Measurements from ENCODE around the gene HMGN3. TPM values are rescaled to one million over a fixed set of nuclear protein-coding genes. Genes with fewer than 3 reads are reported as not detected.

HMGN3 gene
- total RNA-seq, 1 experiment from 2014 or later = 183 TPM

DNA sequence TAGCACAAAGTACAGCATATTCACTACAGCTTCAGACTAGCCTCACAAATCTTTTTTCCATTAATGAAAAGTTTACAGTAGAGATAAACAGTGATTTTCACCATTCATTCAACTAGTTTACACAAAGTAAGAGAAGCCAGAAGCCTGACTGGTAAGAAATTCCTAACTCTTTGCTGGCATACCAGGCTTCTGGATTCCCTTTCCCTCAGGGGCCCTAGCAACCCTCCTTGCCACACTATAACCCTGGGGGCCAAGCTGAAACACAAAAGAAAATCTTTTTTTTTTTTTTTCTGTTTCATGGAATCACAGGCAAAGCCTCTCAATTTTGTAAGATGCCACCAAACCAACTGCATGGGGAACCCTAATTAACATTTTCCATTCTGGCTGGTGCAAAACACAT is 28.9 kb upstream of the HMGN3 start:
- peaks cover 0 to 6% of the 10 kb centered on the region in 2 experiments; a peak in 2 of 4 replicates for H3K4me1 Mint-ChIP-seq

More for the DNA sequence above, 28.9 kb upstream of the HMGN3 start:
- TF ChIP-seq, protein P1, sequence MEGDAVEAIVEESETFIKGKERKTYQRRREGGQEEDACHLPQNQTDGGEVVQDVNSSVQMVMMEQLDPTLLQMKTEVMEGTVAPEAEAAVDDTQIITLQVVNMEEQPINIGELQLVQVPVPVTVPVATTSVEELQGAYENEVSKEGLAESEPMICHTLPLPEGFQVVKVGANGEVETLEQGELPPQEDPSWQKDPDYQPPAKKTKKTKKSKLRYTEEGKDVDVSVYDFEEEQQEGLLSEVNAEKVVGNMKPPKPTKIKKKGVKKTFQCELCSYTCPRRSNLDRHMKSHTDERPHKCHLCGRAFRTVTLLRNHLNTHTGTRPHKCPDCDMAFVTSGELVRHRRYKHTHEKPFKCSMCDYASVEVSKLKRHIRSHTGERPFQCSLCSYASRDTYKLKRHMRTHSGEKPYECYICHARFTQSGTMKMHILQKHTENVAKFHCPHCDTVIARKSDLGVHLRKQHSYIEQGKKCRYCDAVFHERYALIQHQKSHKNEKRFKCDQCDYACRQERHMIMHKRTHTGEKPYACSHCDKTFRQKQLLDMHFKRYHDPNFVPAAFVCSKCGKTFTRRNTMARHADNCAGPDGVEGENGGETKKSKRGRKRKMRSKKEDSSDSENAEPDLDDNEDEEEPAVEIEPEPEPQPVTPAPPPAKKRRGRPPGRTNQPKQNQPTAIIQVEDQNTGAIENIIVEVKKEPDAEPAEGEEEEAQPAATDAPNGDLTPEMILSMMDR (conservative IDR thresholded peaks at IDR 0.05) = no peak
- Histone ChIP-seq H3K79me1 (ENCODE audit: insufficient read depth, low read depth, low read length, poor library complexity, severe bottlenecking) (no peaks in the 10 kb centered on the region), H3K9ac (ENCODE audit: extremely low read depth, insufficient read length, low read length) (no peak overlapping the region), H2BK20ac (ENCODE audit: low read depth, low read length, poor library complexity, severe bottlenecking) (no peak overlapping the region), H3K4ac (ENCODE audit: low read depth, low read length) (no peak overlapping the region), H2AFZ (ENCODE audit: low read length) (no peak overlapping the region), H2BK15ac (ENCODE audit: low read depth, low read length) (no peak overlapping the region), H3K56ac (ENCODE audit: insufficient read length, low read depth, low read length) (no peak overlapping the region), H3K4me2 (ENCODE audit: insufficient read depth, insufficient read length, low read length) (no peak overlapping the region), H4K20me1 (ENCODE audit: control insufficient read depth, insufficient read depth, insufficient read length) (no peaks in the 10 kb centered on the region), H2BK12ac (ENCODE audit: insufficient read length, low read depth, low read length) (no peak overlapping the region), H3K4me1 (ENCODE audit: insufficient read depth, low read length) (no peaks in the 10 kb centered on the region), H2BK120ac (ENCODE audit: low read depth, low read length, poor library complexity, severe bottlenecking) (no peak overlapping the region), H3K23ac (ENCODE audit: insufficient read length, low read depth, low read length) (no peak overlapping the region), H2BK5ac (ENCODE audit: insufficient read length, low read length) (no peak overlapping the region), H4K91ac (ENCODE audit: insufficient read length, low read depth, low read length) (no peak overlapping the region), H4K8ac (replicated peaks; ENCODE audit: insufficient read length, low read depth, low read length) (no peak overlapping the region), H3K9me3 (ENCODE audit: control insufficient read depth, low read depth, low read length) (no peaks in the 10 kb centered on the region), H3K23me2 (ENCODE audit: insufficient read length, low read depth, low read length, poor library complexity, severe bottlenecking) (no peaks in the 10 kb centered on the region), H3K18ac (ENCODE audit: insufficient read length, low read depth, low read length) (no peak overlapping the region), H4K5ac (ENCODE audit: insufficient read length, low read depth, low read length) (no peak overlapping the region), H3K27me3 (ENCODE audit: insufficient read depth, low read length) (no peaks in the 10 kb centered on the region), H3T11ph (ENCODE audit: low read length) (no peak overlapping the region), H3K79me2 (ENCODE audit: insufficient read depth, low read length) (no peaks in the 10 kb centered on the region), H2AK5ac (ENCODE audit: insufficient read length, low read length) (no peak overlapping the region), H3K27ac (ENCODE audit: insufficient read length, low read depth, low read length) (no peak overlapping the region), H3K14ac (ENCODE audit: insufficient read depth, low read length) (no peak overlapping the region)
- Mint-ChIP-seq H3K9me3 (peaks cover 11 to 14% of the 10 kb centered on the region in 2 experiments), H3K27ac (no peak overlapping the region), H3K4me3 (no peak overlapping the region), H3K27me3 (ENCODE audit: low read depth) (no peaks in the 10 kb centered on the region; the same call in 1 of the 2 replicates), H3K36me3 (ENCODE audit: insufficient read depth in 1 of 3, low read depth in 3 of 3) (peaks cover 3 to 20% (median 12%) of the 10 kb centered on the region in 3 experiments; a peak in 6 of 7 replicates)
- DNase-seq = no peak

Measured in H9 (cell line).